HCT116 (cell line): ENCODE measurements around the gene TMEM106C. TPM values are rescaled to one million over a fixed set of nuclear protein-coding genes. Genes with fewer than 3 reads are reported as not detected.

ENCODE experiments used
- ATAC-seq: fragments of 200-7000 bp; cut with Tn5 transposase; 2 replicates; pipeline ENCODE4 v1.9.1; 2020; ENCODE audit warnings: mild to moderate bottlenecking, moderate library complexity
- BruUV-seq: library from RNA; stranded (reverse); fragments of 400-500 nt; replicated peaks from 2 replicates; lab custom pipeline; 2021; lab: Mats Ljungman, UMichigan
- CTCF ChIA-PET: fragments of 300-600 bp; sonication (Branson Sonifier 250); formaldehyde crosslinking; loops from one replicate; lab custom pipeline; 2021; ENCODE audit warnings: antibody characterized with exemption; lab: Charles Lee
- POLR2A ChIA-PET: fragments of 300-600, 350-600 bp; sonication (Branson Sonifier 250); formaldehyde crosslinking; loops from one replicate; lab custom pipeline; 2021; ENCODE audit warnings: antibody characterized with exemption; lab: Charles Lee
- RAD21 ChIA-PET, 2 experiments: fragments of 300-600 bp; sonication (Branson Sonifier 250); formaldehyde crosslinking; loops; one replicate each; lab custom pipeline; 2023; ENCODE audit warnings: low total read pairs in 2 of 2; ENCODE audit not compliant: uncharacterized antibody in 2 of 2, unreplicated experiment in 2 of 2, low non-redundant PET in 1 of 2; lab: Charles Lee
- DNase-seq: peaks from one replicate; pipeline ENCODE4 v3.0.0-alpha.2; 2010; ENCODE audit warnings: low read depth, low spot score
- H2AFZ ChIP-seq: fragments of 200-600 bp; shearing (Covaris generic), sonication (generic); 2 replicates; pipeline ENCODE4 v1.6.1; 2017; ENCODE audit warnings: low read depth, mixed run types, mixed read lengths, antibody characterized with exemption, low read length; ENCODE audit not compliant: poor library complexity, severe bottlenecking
- H3K27ac ChIP-seq: 2 replicates; pipeline ENCODE4 v1.5.1; 2012; ENCODE audit warnings: low read depth, low read length
- H3K27me3 ChIP-seq: fragments of 200-600 bp; sonication (generic); 2 replicates; pipeline ENCODE4 v1.6.1; 2016; ENCODE audit warnings: mixed run types, low read length, mixed read lengths; ENCODE audit not compliant: insufficient read depth
- H3K36me3 ChIP-seq, 2 experiments: fragments of 200-500 bp in 1 of 2; fragments of 200-600 bp in 1 of 2; sonication (Bioruptor generic) in 1 of 2; sonication (generic) in 1 of 2; 2 replicates each; pipeline versions ENCODE4 v1.5.1 to v1.6.1; 2014 to 2016; ENCODE audit warnings: low read length in 2 of 2, inconsistent platforms in 1 of 2, mixed read lengths in 1 of 2, mixed run types in 1 of 2; ENCODE audit not compliant: insufficient read depth in 2 of 2, control insufficient read depth in 1 of 2
- H3K4me1 ChIP-seq, 2 experiments: fragments of 200-600 bp in 1 of 2; sonication (generic) in 1 of 2; 2 replicates each; pipeline versions ENCODE4 v1.5.1 to v1.6.1; 2012 to 2017; ENCODE audit warnings: low read length in 2 of 2, inconsistent platforms in 1 of 2, mild to moderate bottlenecking in 1 of 2, mixed read lengths in 1 of 2, mixed run types in 1 of 2, moderate library complexity in 1 of 2; ENCODE audit not compliant: insufficient read depth in 2 of 2, control insufficient read depth in 1 of 2
- H3K4me2 ChIP-seq: fragments of 200-600 bp; sonication (generic); 2 replicates; pipeline ENCODE4 v1.6.1; 2017; ENCODE audit warnings: mixed run types, low read length, mixed read lengths
- H3K4me3 ChIP-seq, 2 experiments: fragments of 200-600 bp in 1 of 2; sonication (generic) in 1 of 2; replicated peaks in 1 of 2; 2 replicates each; pipeline ENCODE4 v1.5.1; 2011 to 2016; ENCODE audit warnings: low read length in 2 of 2, control low read depth in 1 of 2, low read depth in 1 of 2, mild to moderate bottlenecking in 1 of 2, mixed read lengths in 1 of 2, mixed run types in 1 of 2
- H3K79me2 ChIP-seq: fragments of 200-600 bp; sonication (generic); 2 replicates; pipeline ENCODE4 v1.6.1; 2017; ENCODE audit warnings: mild to moderate bottlenecking, mixed run types, low read length, moderate library complexity, mixed read lengths; ENCODE audit not compliant: insufficient read depth
- H3K9ac ChIP-seq: fragments of 200-600 bp; sonication (generic); 2 replicates; pipeline ENCODE4 v1.6.1; 2016; ENCODE audit warnings: low read length, mixed read lengths
- H3K9me2 ChIP-seq: fragments of 200-600 bp; sonication (generic), shearing (Covaris generic); 2 replicates; pipeline ENCODE4 v1.6.1; 2017; ENCODE audit warnings: mixed run types, mild to moderate bottlenecking, moderate library complexity; ENCODE audit not compliant: insufficient read depth
- H3K9me3 ChIP-seq, 2 experiments: fragments of 200-500 bp in 1 of 2; fragments of 200-600 bp in 1 of 2; sonication (Bioruptor generic) in 1 of 2; sonication (generic) in 1 of 2; 2 replicates each; pipeline ENCODE4 v1.6.1; 2014 to 2017; ENCODE audit warnings: low read length in 2 of 2, mixed read lengths in 2 of 2, inconsistent platforms in 1 of 2, low read depth in 1 of 2, mild to moderate bottlenecking in 1 of 2, mixed run types in 1 of 2, moderate library complexity in 1 of 2; ENCODE audit not compliant: control insufficient read depth in 1 of 2, insufficient read depth in 1 of 2
- H4K20me1 ChIP-seq: fragments of 200-600 bp; sonication (generic), shearing (Covaris generic); 2 replicates; pipeline ENCODE4 v1.6.1; 2017; ENCODE audit warnings: mixed run types, mild to moderate bottlenecking, moderate library complexity; ENCODE audit not compliant: insufficient read depth
- RAD21 ChIP-seq: IDR thresholded peaks from 2 replicates; pipeline ENCODE4 v1.6.1; 2012; ENCODE audit warnings: low read depth, mild to moderate bottlenecking
- SRF ChIP-seq: IDR thresholded peaks from 2 replicates; pipeline ENCODE4 v1.6.1; 2012; ENCODE audit warnings: low read depth
- intact Hi-C: fragments of 100-400 bp; cut with micrococcal nuclease; formaldehyde crosslinking; loops from 2 replicates; pipeline ENCODE4 v1.10.0; 2022
- total RNA-seq: library from RNA; stranded (reverse); gene quantifications from one replicate; pipeline ENCODE4 v1.2.1, GENCODE V29; 2021; ENCODE audit not compliant: unreplicated experiment
- TF ChIP-seq, protein P1 (sequence below): IDR thresholded peaks from 2 replicates; pipeline ENCODE4 v1.6.1; 2011; ENCODE audit warnings: mild to moderate bottlenecking, low read length, moderate library complexity; ENCODE audit not compliant: insufficient replicate concordance; ENCODE audit errors: extremely low read depth
- TF ChIP-seq, protein P2 (sequence below), 3 experiments: fragments of 200-600 bp in 1 of 3; sonication (generic) in 1 of 3; IDR thresholded peaks in 2 of 3; conservative IDR thresholded peaks in 1 of 3; 2 replicates each; pipeline ENCODE4 v1.5.1; 2012 to 2017; ENCODE audit warnings: low read depth in 2 of 3, low read length in 2 of 3, antibody characterized with exemption in 1 of 3, borderline replicate concordance in 1 of 3, control low read depth in 1 of 3, mild to moderate bottlenecking in 1 of 3, mixed read lengths in 1 of 3, mixed run types in 1 of 3, moderate library complexity in 1 of 3; ENCODE audit not compliant: insufficient read depth in 1 of 3

Gene TMEM106C
- total RNA-seq, 1 experiment from 2014 or later = 94.7 TPM

DNA sequence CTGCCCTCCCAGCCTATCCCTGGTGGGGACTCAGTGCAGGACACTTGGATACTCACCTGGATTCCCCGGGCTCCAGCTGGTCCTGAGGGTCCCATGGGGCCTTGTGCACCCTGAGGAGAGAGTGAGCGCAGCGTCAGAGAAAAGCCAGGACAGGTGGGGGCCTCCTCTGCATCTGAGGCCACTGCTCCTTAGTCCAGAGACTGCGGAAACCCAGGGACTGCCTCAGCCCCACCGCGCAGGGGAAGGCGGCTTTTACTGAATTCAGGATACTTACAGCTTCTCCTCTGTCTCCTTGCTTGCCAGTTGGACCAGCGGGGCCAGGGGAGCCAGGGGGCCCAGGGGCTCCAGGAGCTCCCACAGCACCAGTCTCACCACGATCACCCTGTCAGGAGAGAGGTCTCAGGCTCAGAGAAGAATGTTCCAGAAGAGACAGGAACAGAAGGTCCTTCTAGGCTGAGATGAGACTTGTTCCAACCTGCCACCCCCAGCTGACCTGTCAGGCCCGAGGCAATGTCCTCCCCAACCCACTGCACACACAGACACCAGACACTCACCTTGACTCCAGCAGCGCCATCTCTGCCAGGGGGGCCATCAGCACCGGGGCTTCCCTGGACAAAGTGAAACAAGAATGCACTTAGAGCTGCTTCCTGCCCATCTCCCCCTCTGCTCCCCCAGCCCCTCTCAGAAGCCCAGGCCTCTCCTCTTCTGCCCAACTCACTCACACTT is 13.8 kb downstream of the TMEM106C start:
- no peak overlapping the region for H2AFZ ChIP-seq
- H3K4me2 ChIP-seq = no peak overlapping the region
- no TSS peak for BruUV-seq
- DNase-seq = no peak
- no peaks in the 10 kb centered on the region for H3K9me2 ChIP-seq
- no peak overlapping the region for H3K27ac ChIP-seq
- H3K27me3 ChIP-seq = no peaks in the 10 kb centered on the region
- ChIA-PET POLR2A (no interaction called here), CTCF (interaction anchor here (2.6 kb wide), 1 partner anchor 14 kb away, joined by 7 read pairs; the partner anchor contains the start of gene TMEM106C), RAD21 (no interaction called here)
- H3K4me3 ChIP-seq = no peak overlapping the region
- intact Hi-C loops = no loop called here
- TF ChIP-seq SRF (no peak), RAD21 (no peak)
- TF ChIP-seq, protein P1, sequence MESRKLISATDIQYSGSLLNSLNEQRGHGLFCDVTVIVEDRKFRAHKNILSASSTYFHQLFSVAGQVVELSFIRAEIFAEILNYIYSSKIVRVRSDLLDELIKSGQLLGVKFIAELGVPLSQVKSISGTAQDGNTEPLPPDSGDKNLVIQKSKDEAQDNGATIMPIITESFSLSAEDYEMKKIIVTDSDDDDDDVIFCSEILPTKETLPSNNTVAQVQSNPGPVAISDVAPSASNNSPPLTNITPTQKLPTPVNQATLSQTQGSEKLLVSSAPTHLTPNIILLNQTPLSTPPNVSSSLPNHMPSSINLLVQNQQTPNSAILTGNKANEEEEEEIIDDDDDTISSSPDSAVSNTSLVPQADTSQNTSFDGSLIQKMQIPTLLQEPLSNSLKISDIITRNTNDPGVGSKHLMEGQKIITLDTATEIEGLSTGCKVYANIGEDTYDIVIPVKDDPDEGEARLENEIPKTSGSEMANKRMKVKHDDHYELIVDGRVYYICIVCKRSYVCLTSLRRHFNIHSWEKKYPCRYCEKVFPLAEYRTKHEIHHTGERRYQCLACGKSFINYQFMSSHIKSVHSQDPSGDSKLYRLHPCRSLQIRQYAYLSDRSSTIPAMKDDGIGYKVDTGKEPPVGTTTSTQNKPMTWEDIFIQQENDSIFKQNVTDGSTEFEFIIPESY = no peak
- TF ChIP-seq, protein P2, sequence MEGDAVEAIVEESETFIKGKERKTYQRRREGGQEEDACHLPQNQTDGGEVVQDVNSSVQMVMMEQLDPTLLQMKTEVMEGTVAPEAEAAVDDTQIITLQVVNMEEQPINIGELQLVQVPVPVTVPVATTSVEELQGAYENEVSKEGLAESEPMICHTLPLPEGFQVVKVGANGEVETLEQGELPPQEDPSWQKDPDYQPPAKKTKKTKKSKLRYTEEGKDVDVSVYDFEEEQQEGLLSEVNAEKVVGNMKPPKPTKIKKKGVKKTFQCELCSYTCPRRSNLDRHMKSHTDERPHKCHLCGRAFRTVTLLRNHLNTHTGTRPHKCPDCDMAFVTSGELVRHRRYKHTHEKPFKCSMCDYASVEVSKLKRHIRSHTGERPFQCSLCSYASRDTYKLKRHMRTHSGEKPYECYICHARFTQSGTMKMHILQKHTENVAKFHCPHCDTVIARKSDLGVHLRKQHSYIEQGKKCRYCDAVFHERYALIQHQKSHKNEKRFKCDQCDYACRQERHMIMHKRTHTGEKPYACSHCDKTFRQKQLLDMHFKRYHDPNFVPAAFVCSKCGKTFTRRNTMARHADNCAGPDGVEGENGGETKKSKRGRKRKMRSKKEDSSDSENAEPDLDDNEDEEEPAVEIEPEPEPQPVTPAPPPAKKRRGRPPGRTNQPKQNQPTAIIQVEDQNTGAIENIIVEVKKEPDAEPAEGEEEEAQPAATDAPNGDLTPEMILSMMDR (IDR thresholded peaks at IDR 0.05 in 2 of 3, conservative IDR thresholded peaks at IDR 0.05 in 1 of 3; ENCODE audit: borderline replicate concordance in 1 of 3, insufficient read depth in 1 of 3, low read depth in 2 of 3, low read length in 2 of 3) = no peak
- no peaks in the 10 kb centered on the region for H3K36me3 ChIP-seq
- no peak overlapping the region for H3K9ac ChIP-seq
- no peaks in the 10 kb centered on the region for H3K79me2 ChIP-seq
- no peaks in the 10 kb centered on the region for H4K20me1 ChIP-seq
- H3K9me3 ChIP-seq = no peaks in the 10 kb centered on the region
- ATAC-seq = no peak
- no peaks in the 10 kb centered on the region for H3K4me1 ChIP-seq
